Measurements from ENCODE around the gene BEND3.
"Not testable (repeated sequence)": the region's sequence is repeated elsewhere in the genome, so short reads cannot be mapped to it uniquely, and the experiment has no call there.

BEND3 gene

DNA sequence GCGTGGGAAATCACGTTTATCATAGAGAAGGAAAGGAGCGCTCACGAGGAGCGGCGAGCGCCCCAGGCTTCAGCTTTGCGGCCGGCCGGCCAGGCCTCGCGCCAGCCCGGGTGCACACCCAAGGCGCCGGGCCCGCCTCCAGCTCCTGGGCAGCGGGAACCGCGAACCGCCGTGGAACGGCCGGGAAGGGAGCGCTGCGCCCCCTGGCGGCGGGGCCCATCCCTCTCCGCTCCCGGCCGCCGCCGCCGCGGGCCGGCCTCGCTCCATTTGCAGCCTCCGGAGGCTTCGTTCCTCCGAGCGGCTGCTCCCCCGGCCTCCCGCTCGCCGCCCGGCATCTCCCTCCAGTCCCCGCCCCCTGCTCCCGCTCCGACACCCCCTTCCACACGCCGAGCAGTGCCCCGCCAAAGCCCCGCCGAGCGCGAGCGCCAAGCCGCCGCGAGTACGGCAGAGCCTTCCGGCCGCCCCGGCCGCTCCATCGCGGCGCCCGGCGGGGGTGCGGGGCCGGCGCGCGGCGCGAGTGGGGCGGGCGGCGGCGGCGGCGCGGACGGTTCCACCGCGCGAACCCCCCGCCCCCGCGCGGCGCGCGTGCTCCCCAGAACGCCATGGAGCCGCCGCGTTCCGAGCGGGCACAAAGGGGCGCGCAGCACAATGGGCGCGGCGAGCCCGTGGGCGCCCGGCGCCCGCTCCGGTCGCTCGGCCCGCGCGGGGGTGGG lies 946 bp downstream of the BEND3 start:
- H3K36me3 Mint-ChIP-seq, result no peaks in the 10 kb centered on the region
- no peaks in the 10 kb centered on the region for H3K27me3 Mint-ChIP-seq
- ATAC-seq (replicated peaks) (peak; percentile 71 to 74), DNase-seq (peak; percentile 65)
- H3K27ac Mint-ChIP-seq, result peak overlapping the region; percentile 71
- peaks cover 10 to 21% of the 10 kb centered on the region in 2 donors for H3K4me1 Mint-ChIP-seq
- H3K4me3 Mint-ChIP-seq, result peak overlapping the region; percentile 76 to 82
- no peaks in the 10 kb centered on the region for H3K9me3 Mint-ChIP-seq

GRCh38 chr6:107110200-107110599 lies 5.1 kb downstream of the BEND3 start:
- H3K9me3 Mint-ChIP-seq, result no peaks in the 10 kb centered on the region
- H3K27ac Mint-ChIP-seq, result no peak overlapping the region
- H3K36me3 Mint-ChIP-seq, result no peaks in the 10 kb centered on the region
- H3K27me3 Mint-ChIP-seq, result no peaks in the 10 kb centered on the region
- H3K4me3 Mint-ChIP-seq, result no peak overlapping the region
- ATAC-seq (replicated peaks) (no peak), DNase-seq (no peak)
- H3K4me1 Mint-ChIP-seq, result peaks cover 6 to 9% of the 10 kb centered on the region in 2 donors

DNA sequence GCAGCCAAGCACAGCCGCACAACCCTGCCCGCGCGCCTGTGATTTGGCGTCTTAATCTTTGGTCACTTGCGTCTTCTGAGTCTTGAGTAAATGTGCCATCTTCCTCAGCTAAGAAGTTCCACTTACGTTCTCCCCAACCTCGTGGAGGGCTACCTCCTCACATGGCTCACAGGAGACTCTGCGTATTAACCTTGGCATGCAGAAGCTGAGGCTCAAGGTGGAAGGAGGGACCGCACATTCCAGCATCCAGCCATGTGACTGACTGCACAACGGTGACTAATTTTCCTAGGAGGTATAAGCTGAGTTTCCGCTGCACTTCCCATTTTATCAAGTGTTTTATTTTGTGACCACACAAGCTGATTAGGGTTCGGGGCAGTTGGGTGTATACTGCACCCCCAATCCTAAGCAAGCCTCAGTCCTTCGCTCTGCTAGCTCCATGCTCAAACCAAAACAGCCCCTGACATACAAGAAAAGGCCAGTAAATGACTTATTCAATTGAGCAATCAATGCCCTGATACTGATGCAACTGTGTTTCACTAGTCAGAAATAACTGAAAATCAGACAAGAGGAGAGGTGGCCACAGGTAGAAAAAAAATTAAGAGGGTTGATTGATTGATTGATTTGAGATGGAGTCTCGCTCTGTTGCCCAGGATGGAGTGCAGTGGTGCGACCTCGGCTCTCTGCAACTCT lies 7.0 kb downstream of the BEND3 start:
- DNase-seq, result no peak
- Mint-ChIP-seq H3K27ac (no peak overlapping the region), H3K4me3 (no peak overlapping the region), H3K36me3 (no peaks in the 10 kb centered on the region), H3K4me1 (peaks cover 2% of the 10 kb centered on the region in 2 donors), H3K9me3 (no peaks in the 10 kb centered on the region), H3K27me3 (no peaks in the 10 kb centered on the region)
- no peak for ATAC-seq (replicated peaks)

- no peak for ATAC-seq (replicated peaks)
- Mint-ChIP-seq H3K36me3 (no peaks in the 10 kb centered on the region), H3K27ac (no peak overlapping the region), H3K9me3 (no peaks in the 10 kb centered on the region), H3K4me1 (peaks cover 2 to 7% of the 10 kb centered on the region in 2 donors), H3K4me3 (no peak overlapping the region), H3K27me3 (no peaks in the 10 kb centered on the region)
- no peak for DNase-seq
These were observed 7.5 kb downstream of the BEND3 start for GRCh38 chr6:107107791-107108190.

DNA sequence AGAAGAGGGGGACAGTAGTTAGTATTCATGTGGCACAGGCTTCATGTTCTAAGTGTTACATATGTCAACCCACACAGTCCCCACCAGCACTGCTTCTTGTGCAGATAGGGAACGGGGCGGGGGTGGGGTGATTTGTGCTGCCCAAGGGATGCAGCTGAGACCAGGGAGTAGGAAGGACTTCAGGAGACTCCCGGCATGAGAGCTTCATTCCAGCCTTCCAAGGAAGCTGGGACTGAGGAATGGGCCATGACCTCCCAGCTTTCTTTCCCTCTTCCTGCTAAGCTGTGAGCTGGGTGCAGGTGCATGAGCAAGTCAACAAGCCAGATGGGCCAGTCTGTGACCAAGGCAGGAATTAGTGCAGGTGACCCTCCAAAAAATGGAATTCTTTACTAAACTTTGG lies 9.2 kb downstream of the BEND3 start:
- ATAC-seq (replicated peaks) (no peak), DNase-seq (no peak)
- H3K36me3 Mint-ChIP-seq, result no peaks in the 10 kb centered on the region
- no peaks in the 10 kb centered on the region for H3K27me3 Mint-ChIP-seq
- H3K4me3 Mint-ChIP-seq, result no peak overlapping the region
- no peaks in the 10 kb centered on the region for H3K9me3 Mint-ChIP-seq
- peaks cover 5 to 21% of the 10 kb centered on the region in 2 donors for H3K4me1 Mint-ChIP-seq
- no peak overlapping the region for H3K27ac Mint-ChIP-seq

DNA sequence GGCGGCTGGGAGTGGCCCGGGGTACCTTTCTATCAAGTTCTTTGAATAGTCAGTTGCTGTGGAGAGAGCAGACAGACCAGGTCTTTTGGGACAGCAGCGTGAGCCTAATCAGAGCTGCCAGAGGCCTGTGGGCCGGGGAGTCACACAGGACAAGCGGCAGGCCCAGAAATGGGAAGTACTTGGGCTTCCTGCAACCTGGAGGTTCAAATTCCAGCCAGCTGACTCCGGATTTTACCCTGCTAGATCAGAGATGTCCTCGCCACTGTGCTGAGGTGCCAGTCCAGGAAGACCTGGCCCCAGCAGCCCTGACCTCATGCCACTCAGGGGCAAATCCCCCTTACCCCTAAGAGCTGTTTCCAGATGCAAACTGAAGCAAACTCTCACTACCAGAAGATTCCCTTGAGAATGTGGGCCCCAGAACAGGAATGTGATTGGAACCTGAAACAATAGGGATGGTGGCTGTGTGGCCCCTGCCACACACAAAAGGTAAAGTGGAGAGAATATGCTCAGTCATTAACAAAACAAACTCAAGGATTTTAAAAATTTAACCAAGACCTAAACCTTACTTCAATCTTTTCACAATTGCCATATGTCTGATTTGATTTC lies 9.7 kb downstream of the BEND3 start:
- Mint-ChIP-seq H3K4me1 (peaks cover 7 to 26% of the 10 kb centered on the region in 2 donors), H3K4me3 (no peak overlapping the region), H3K27me3 (no peaks in the 10 kb centered on the region), H3K9me3 (no peaks in the 10 kb centered on the region), H3K27ac (no peak overlapping the region), H3K36me3 (no peaks in the 10 kb centered on the region)
- no peak for ATAC-seq (replicated peaks)
- DNase-seq, result no peak

- ATAC-seq (replicated peaks) (no peak), DNase-seq (no peak)
- H3K4me1 Mint-ChIP-seq, result peaks cover 12 to 43% of the 10 kb centered on the region in 2 donors
- H3K27ac Mint-ChIP-seq, result no peak overlapping the region
- no peaks in the 10 kb centered on the region for H3K9me3 Mint-ChIP-seq
- H3K36me3 Mint-ChIP-seq, result peaks cover 0 to 8% of the 10 kb centered on the region in 2 donors
- H3K27me3 Mint-ChIP-seq, result no peaks in the 10 kb centered on the region
- no peak overlapping the region for H3K4me3 Mint-ChIP-seq
These were observed 12.2 kb downstream of the BEND3 start for GRCh38 chr6:107103082-107103481.

GRCh38 chr6:107102414-107102805 lies 12.9 kb downstream of the BEND3 start:
- Mint-ChIP-seq H3K4me3 (no peak overlapping the region), H3K9me3 (no peaks in the 10 kb centered on the region), H3K27ac (no peak overlapping the region), H3K27me3 (no peaks in the 10 kb centered on the region), H3K4me1 (peaks cover 12 to 45% of the 10 kb centered on the region in 2 donors), H3K36me3 (peaks cover 0 to 8% of the 10 kb centered on the region in 2 donors)
- no peak for DNase-seq
- ATAC-seq (replicated peaks), result no peak

- Mint-ChIP-seq H3K36me3 (peaks cover 0 to 8% of the 10 kb centered on the region in 2 donors), H3K9me3 (no peaks in the 10 kb centered on the region), H3K4me3 (no peak overlapping the region), H3K27me3 (no peaks in the 10 kb centered on the region), H3K4me1 (peaks cover 12 to 45% of the 10 kb centered on the region in 2 donors), H3K27ac (no peak overlapping the region)
- ATAC-seq (replicated peaks) (no peak), DNase-seq (no peak)
These were observed 13.5 kb downstream of the BEND3 start for GRCh38 chr6:107101686-107102413.

DNA sequence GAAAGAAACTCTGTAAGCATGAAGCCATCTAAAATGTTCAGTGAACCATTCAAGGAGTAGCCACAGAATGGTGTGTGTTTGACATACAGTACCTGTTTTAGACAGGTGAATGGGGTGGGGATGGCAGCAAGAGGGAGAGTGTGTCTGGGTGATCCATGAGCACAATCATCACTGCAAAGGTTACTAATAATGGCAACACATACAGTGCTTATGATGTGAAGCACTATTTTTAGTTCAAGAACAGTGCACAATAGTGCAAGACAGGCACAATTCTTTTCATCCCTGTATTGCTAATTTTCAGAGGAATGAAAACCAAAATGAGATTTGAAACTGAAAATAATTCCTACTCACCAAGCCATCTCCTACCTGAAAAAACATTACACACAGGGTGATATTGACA lies 14.1 kb downstream of the BEND3 start:
- Mint-ChIP-seq H3K27ac (no peak overlapping the region), H3K36me3 (peaks cover 0 to 8% of the 10 kb centered on the region in 2 donors), H3K27me3 (no peaks in the 10 kb centered on the region), H3K9me3 (no peaks in the 10 kb centered on the region), H3K4me1 (peaks cover 12 to 45% of the 10 kb centered on the region in 2 donors), H3K4me3 (no peak overlapping the region)
- ATAC-seq (replicated peaks), result peak in 1 of 2 donors; percentile 16
- no peak for DNase-seq

- no peaks in the 10 kb centered on the region for H3K9me3 Mint-ChIP-seq
- peaks cover 12 to 45% of the 10 kb centered on the region in 2 donors for H3K4me1 Mint-ChIP-seq
- peak in 1 of 2 donors; percentile 41 for ATAC-seq (replicated peaks)
- H3K27ac Mint-ChIP-seq, result peak overlapping the region; percentile 69
- H3K27me3 Mint-ChIP-seq, result no peaks in the 10 kb centered on the region
- DNase-seq, result no peak
- peaks cover 0 to 13% of the 10 kb centered on the region in 2 donors for H3K36me3 Mint-ChIP-seq
- H3K4me3 Mint-ChIP-seq, result peak overlapping the region in 1 of 2 donors; percentile 15
These were observed 16.6 kb downstream of the BEND3 start for GRCh38 chr6:107098436-107099307.

DNA sequence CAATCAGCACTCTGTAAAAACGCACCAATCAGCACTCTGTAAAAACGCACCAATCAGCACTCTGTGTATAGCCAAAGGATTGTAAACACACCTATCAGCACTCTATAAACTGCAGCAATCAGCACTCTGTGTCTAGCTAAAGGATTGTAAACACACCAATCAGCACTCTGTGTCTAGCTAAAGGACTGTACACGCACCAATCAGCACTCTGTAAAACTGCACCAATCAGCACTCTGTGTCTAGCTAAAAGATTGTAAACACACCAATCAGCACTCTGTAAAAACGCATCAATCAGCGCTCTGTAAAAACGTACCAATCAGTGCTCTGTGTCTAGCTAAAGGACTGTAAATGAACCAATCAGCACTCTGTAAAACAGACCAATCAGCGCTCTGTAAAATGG lies 30.9 kb downstream of the BEND3 start:
- H3K9me3 Mint-ChIP-seq; H3K27ac Mint-ChIP-seq; DNase-seq; H3K27me3 Mint-ChIP-seq; H3K4me3 Mint-ChIP-seq; ATAC-seq (replicated peaks): not testable (repeated sequence)
- Mint-ChIP-seq H3K36me3 (peaks cover 36 to 44% of the 10 kb centered on the region in 2 donors), H3K4me1 (peaks cover 3 to 16% of the 10 kb centered on the region in 2 donors)

GRCh38 chr6:107083921-107084320 lies 31.4 kb downstream of the BEND3 start:
- Mint-ChIP-seq H3K4me3 (no peak overlapping the region), H3K4me1 (peaks cover 3 to 16% of the 10 kb centered on the region in 2 donors), H3K27me3 (no peaks in the 10 kb centered on the region), H3K9me3 (peaks cover 0 to 2% of the 10 kb centered on the region in 2 donors), H3K36me3 (peaks cover 36 to 44% of the 10 kb centered on the region in 2 donors), H3K27ac (no peak overlapping the region)
- no peak for DNase-seq
- ATAC-seq (replicated peaks), result no peak
